HG02943 (cell line): ENCODE data around the gene CEP170B.
"Not testable (repeated sequence)": the region's sequence is repeated elsewhere in the genome, so short reads cannot be mapped to it uniquely, and the experiment has no call there.

ENCODE experiments used
- ATAC-seq: cut with Tn5 transposase; IDR thresholded peaks from one replicate; pipeline ENCODE4 v1.9.1; 2021; ENCODE audit warnings: mild to moderate bottlenecking, low read depth, moderate library complexity; ENCODE audit not compliant: unreplicated experiment

Gene CEP170B

GRCh38 chr14:104888489-104889374 is 23.7 kb downstream of the CEP170B start:
- ATAC-seq = no peak

DNA sequence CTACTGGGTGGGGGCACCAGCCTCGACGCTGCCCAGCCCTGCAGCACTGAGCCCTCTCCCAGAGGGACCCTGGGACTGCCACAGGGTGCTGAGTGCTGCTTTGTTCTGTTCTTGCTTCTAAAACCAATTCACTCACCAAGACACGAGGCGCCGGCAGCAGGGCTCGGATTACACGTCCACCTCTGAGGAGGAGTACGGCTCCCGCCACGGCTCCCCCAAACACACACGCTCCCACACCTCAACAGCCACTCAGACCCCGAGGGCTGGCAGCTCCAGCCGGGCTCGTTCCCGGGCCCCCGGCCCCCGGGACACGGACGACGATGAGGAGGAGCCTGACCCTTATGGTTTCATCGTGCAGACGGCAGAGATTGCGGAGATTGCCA is 24.3 kb downstream of the CEP170B start:
- ATAC-seq = no peak

- not testable (repeated sequence) for ATAC-seq
These were observed 25.2 kb downstream of the CEP170B start for GRCh38 chr14:104890292-104890691.

DNA sequence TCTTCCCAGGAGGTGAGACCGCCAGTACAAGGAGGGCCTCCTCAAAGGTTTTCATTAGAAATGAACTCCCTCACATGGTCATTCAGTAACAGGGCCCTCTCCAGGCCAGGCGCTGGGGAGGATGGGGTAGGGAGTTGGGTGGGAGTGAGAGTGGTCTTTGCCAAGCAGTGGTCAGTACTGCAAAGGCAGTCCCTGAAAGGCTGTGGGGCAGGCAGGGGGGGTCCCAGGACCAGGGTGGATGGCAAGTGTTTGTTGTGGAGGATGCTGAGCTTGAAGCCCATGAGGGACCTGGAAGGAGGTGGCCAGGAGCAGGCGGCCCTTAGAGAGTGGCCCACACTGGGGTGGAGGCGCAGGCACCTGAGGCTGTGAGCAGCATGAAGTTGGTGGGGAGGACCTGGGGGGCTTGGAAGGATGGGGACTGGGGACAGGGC is 26.1 kb downstream of the CEP170B start:
- ATAC-seq = no peak

- ATAC-seq = no peak
These were observed 26.8 kb downstream of the CEP170B start for GRCh38 chr14:104891664-104892530.

DNA sequence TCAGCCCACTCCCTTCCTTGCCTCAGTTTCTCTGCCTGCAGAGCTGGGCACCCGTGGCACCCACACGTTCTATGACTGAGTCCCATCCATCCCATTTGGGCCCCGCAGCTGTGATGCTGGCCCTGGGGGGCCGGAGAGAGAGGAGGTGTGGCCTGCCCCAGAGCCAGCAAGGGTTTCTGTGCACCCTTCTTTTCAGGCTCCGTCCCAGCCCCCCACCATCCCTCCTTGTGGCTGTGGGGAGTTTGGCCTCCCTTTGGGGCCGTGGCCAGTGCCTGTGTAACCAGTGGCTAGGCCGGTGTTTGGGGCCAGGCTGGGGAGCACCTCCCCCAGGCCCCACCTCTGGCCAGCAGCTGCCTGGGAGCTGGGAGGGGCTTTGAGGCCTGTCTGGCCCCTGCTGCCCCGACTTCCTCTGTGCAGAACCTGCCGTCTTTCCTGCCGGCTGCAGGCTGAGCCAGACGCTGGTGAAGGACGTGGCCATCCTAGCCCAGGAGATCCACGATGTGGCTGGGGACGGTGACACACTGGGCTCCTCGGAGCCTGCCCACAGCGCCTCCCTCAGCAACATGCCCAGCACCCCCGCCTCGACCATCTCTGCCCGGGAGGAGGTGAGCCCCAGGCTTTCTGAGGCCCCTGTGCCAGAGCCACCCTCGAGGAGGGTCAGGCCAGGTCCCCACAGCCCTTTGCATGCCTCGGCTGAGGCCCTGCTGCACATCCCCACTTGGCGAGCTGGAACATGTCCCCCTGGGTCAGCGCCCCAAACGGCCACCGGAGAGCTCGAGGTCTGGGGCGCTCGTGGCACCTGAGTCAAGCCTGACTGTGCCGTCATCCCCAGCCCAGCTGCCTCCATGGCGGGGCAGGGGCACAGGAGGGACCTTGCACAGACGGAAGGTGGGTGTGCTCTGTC is 27.7 kb downstream of the CEP170B start:
- no peak for ATAC-seq

DNA sequence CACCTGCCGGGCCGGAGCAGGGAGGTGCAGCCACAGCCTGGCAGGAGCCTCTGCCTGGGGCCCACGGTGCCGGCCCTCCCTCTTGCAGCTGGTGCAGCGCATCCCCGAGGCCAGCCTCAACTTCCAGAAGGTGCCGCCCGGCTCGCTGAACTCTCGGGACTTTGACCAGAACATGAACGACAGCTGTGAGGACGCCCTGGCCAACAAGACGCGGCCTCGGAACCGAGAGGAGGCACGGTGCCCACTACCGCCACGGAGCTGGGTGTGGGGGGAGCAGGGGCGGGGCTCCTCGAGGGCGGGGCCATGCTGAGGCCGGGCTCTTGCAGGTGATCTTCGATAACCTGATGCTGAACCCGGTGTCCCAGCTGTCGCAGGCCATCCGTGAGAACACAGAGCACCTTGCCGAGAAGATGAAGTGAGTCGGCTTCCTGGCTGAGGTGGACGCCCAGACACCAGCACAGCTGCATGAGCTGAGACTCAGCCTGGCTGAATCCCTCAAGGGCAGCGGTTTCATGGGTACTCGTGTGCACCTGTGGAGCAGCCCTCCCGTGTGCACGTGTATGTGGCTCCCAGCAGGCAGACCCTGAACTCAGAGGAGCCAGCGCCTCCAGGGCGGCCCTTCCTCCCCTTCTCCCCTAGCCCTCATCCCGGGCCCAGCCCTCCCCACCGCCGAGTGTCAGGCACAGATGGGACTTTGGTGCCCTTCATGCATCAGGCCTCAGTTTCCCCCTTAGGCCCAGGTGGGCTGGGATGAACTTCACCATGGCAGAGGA is 28.6 kb downstream of the CEP170B start:
- ATAC-seq = no peak

- ATAC-seq = no peak
These were observed 29.5 kb downstream of the CEP170B start for GRCh38 chr14:104894331-104895206.

GRCh38 chr14:104895207-104895785 is 30.2 kb downstream of the CEP170B start:
- no peak for ATAC-seq

GRCh38 chr14:104895786-104896661 is 31.0 kb downstream of the CEP170B start:
- no peak for ATAC-seq

DNA sequence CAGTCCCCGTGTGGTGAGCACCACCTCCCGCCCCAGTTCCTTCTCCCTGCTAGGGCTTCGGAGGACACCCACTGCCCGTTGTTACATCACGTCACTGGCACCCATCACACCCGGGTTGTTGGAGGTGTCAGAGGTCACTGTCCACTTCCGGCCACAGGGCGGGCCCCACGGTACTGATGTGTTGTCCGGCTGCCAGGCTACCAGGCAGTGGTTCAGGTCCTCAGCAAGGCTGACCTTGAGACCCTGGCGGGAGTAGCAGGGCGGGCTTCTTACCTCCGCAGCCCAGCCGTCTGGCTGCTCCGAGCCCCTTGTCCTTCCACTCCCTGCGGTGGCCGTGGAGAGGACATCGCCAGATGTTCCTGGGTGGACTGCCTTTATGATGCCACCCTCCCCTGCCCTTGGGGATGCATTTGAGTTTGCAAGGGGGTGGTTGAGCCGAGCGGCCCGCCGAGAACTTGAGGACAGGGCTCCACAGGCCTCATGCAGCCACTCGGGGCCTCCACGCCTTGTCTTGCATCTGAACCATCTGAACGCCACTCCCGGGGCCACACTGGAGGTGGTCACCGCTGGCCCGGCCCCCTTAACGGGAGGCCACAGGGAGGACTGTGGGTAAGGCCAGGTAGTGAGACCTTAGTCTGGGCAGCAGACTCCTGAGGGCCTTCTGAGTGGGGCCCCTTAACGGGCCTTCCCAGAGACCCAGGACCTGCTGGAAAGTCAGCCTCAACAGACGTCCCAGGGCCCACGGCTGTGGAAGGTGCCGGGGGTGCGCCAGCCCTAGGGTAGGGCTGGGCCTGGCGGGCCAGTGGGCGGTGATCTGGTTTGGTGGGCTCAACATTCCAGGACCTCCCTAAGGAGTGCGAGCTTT is 32.5 kb downstream of the CEP170B start:
- no peak for ATAC-seq

DNA sequence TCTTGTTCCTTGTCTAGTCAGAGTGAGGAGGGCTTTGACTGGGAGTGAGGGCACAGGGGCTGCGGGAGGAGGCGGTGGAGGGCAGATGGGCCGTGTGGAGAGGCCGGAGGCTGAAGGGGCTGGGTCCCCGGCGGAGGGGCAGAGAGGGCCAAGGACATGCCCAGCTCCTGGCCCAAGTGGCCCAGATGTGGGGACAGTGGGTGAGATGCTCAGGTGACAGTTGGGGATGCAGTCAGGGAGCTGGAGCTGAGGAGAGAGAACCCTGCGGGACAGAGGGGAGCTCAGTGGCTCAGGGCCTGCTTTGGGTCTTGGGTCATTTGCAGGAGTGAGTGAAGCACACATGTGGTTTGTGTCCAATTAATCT is 33.1 kb downstream of the CEP170B start:
- ATAC-seq = no peak

DNA sequence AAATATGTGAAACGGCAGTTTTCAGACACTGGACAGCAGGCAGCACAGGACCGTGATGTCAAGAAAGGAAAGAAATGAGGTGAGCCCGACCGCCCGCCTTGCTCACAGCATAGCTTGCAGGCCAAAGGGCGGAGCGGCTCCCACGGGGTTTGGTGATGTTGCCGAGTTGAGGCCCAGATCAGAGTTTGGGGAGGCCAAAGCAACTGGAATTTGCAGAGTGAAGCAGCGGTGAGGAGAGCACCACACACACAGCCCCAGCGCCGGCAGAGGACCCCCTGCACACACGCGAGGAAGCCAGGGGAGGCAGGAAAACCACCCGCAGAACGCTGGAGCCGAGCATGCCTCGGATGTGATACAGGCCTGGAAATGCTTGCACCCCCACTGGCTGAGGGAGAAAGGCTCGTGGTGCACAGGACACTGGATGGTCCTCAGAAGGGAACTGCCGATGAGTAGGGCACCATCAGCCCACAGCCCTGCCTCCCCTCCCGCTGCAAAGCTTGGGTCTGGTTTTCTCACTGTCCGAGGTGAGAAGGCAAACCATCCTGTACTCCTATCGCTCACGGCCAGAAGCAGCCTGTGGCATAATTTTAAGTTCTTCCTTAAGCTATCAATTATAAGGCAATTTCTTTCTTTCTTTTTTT is 33.9 kb downstream of the CEP170B start:
- ATAC-seq = no peak

DNA sequence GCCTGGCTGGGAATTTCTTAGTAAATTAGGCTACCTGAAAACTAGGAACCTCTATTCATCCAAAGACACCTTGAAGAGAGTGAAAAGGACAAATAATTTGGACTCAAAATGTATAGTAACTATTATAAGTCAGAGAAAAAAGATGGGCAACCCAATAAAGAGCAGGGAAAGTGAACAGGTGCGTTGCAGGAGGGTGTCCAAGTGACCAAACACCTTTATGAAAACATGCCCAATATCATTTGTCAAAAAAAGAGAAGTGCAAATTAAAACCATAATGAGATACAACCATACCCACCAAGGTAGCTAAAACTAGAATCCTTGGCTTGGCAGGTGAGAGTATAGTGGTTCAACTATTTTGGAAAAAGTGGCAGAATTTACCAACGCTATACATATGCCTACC is 34.7 kb downstream of the CEP170B start:
- no peak for ATAC-seq

- ATAC-seq = no peak
These were observed 35.8 kb downstream of the CEP170B start for GRCh38 chr14:104900639-104901512.
